Colon (tissue), 2 donors: Measurements from ENCODE around the gene PTPRN2.

Experiments
- FAIRE-seq: peaks from 2 replicates; lab custom pipeline; 2012; peaks lifted over from hg19 to GRCh38; lab: Jason Lieb, UNC
- donor health status: control.
- donor health status: control.

The PTPRN2 gene

GRCh38 chr7:157809154-157809862, 778.3 kb downstream of the PTPRN2 start:
- FAIRE-seq: no peak

GRCh38 chr7:157808042-157808441, 779.6 kb downstream of the PTPRN2 start:
- no peak for FAIRE-seq

- FAIRE-seq: no peak
Measured at GRCh38 chr7:157807510-157807909, 780.1 kb downstream of the PTPRN2 start.

GRCh38 chr7:157806711-157807110, 780.9 kb downstream of the PTPRN2 start:
- FAIRE-seq: no peak

GRCh38 chr7:157805713-157806112, 781.9 kb downstream of the PTPRN2 start:
- FAIRE-seq: no peak

GRCh38 chr7:157803906-157804305, 783.7 kb downstream of the PTPRN2 start:
- FAIRE-seq: no peak

GRCh38 chr7:157801971-157802675, 785.5 kb downstream of the PTPRN2 start:
- FAIRE-seq: no peak

- FAIRE-seq: no peak
Measured at GRCh38 chr7:157801113-157801512, 786.5 kb downstream of the PTPRN2 start.

- no peak for FAIRE-seq
Measured at GRCh38 chr7:157800281-157800680, 787.3 kb downstream of the PTPRN2 start.

- no peak for FAIRE-seq
Measured at GRCh38 chr7:157799076-157799685, 788.4 kb downstream of the PTPRN2 start.

GRCh38 chr7:157797361-157797760, 790.3 kb downstream of the PTPRN2 start:
- no peak for FAIRE-seq

- no peak for FAIRE-seq
Measured at GRCh38 chr7:157796846-157797245, 790.8 kb downstream of the PTPRN2 start.

GRCh38 chr7:157795643-157796042, 792.0 kb downstream of the PTPRN2 start:
- FAIRE-seq: no peak

GRCh38 chr7:157795199-157795598, 792.4 kb downstream of the PTPRN2 start:
- FAIRE-seq: no peak

GRCh38 chr7:157794746-157795065, 792.9 kb downstream of the PTPRN2 start:
- no peak for FAIRE-seq

- no peak for FAIRE-seq
Measured at GRCh38 chr7:157793973-157794745, 793.5 kb downstream of the PTPRN2 start.

GRCh38 chr7:157793087-157793353, 794.6 kb downstream of the PTPRN2 start:
- FAIRE-seq: no peak

GRCh38 chr7:157792241-157793086, 795.2 kb downstream of the PTPRN2 start:
- FAIRE-seq: no peak

- no peak for FAIRE-seq
Measured at GRCh38 chr7:157791666-157792065, 796.0 kb downstream of the PTPRN2 start.

- FAIRE-seq: no peak
Measured at GRCh38 chr7:157791261-157791660, 796.4 kb downstream of the PTPRN2 start.

GRCh38 chr7:157789942-157790341, 797.7 kb downstream of the PTPRN2 start:
- no peak for FAIRE-seq

GRCh38 chr7:157789094-157789493, 798.5 kb downstream of the PTPRN2 start:
- FAIRE-seq: no peak
